ENCODE results near the gene AP1AR.

DNA sequence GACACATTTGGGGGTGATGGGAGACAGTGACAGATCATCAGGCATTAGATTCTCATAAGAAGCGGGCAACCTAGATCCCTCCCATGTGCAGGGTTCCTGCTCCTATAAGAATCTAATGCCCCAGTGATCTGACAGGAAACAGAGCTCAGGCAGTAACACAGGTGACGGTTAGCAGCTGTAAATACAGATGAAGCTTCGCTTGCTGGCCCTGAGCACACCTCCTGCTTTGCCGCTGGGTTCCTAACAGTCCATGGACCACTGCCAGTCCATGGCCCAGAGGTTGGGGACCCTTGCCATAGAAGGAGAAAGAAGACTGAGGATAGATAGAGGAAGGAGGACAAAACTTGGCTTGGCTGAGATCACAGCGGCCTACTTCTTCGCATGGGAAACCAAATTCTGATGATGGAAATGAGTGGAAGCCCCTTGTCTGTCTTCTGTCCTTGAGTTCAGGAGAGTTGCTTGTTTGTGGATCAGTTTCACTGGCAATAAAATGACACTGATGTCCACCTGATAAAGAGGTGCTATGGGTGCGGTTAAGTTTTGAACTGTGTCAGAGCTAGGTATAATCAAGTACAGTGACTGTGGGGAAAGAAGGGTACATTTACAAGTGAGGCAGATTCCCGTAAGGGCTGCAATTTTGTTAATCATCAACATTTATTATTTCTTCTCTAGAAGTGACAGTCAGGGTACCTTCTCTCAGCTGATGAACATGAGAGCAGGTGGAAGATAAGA, 55.8 kb downstream of the AP1AR start:
- TF ChIP-seq POLR2AphosphoS5 (IDR thresholded peaks at IDR 0.05; ENCODE audit: low read depth, low read length) (no peak), SIN3A (IDR thresholded peaks at IDR 0.05; ENCODE audit: borderline replicate concordance, insufficient read depth, low read length) (no peak), TAF1 (IDR thresholded peaks at IDR 0.05; ENCODE audit: borderline replicate concordance, insufficient read depth, low read length) (no peak), FOXP2 (optimal IDR thresholded peaks at IDR 0.05; ENCODE audit: borderline replicate concordance, extremely low read depth, extremely low read length, insufficient read depth) (no peak)
- TF ChIP-seq, protein P1, sequence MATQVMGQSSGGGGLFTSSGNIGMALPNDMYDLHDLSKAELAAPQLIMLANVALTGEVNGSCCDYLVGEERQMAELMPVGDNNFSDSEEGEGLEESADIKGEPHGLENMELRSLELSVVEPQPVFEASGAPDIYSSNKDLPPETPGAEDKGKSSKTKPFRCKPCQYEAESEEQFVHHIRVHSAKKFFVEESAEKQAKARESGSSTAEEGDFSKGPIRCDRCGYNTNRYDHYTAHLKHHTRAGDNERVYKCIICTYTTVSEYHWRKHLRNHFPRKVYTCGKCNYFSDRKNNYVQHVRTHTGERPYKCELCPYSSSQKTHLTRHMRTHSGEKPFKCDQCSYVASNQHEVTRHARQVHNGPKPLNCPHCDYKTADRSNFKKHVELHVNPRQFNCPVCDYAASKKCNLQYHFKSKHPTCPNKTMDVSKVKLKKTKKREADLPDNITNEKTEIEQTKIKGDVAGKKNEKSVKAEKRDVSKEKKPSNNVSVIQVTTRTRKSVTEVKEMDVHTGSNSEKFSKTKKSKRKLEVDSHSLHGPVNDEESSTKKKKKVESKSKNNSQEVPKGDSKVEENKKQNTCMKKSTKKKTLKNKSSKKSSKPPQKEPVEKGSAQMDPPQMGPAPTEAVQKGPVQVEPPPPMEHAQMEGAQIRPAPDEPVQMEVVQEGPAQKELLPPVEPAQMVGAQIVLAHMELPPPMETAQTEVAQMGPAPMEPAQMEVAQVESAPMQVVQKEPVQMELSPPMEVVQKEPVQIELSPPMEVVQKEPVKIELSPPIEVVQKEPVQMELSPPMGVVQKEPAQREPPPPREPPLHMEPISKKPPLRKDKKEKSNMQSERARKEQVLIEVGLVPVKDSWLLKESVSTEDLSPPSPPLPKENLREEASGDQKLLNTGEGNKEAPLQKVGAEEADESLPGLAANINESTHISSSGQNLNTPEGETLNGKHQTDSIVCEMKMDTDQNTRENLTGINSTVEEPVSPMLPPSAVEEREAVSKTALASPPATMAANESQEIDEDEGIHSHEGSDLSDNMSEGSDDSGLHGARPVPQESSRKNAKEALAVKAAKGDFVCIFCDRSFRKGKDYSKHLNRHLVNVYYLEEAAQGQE (IDR thresholded peaks at IDR 0.05; ENCODE audit: insufficient read depth in 1 of 2, low read depth in 2 of 2, low read length in 2 of 2) = no peak
